Measurements from ENCODE around the gene CCDC106.

DNA sequence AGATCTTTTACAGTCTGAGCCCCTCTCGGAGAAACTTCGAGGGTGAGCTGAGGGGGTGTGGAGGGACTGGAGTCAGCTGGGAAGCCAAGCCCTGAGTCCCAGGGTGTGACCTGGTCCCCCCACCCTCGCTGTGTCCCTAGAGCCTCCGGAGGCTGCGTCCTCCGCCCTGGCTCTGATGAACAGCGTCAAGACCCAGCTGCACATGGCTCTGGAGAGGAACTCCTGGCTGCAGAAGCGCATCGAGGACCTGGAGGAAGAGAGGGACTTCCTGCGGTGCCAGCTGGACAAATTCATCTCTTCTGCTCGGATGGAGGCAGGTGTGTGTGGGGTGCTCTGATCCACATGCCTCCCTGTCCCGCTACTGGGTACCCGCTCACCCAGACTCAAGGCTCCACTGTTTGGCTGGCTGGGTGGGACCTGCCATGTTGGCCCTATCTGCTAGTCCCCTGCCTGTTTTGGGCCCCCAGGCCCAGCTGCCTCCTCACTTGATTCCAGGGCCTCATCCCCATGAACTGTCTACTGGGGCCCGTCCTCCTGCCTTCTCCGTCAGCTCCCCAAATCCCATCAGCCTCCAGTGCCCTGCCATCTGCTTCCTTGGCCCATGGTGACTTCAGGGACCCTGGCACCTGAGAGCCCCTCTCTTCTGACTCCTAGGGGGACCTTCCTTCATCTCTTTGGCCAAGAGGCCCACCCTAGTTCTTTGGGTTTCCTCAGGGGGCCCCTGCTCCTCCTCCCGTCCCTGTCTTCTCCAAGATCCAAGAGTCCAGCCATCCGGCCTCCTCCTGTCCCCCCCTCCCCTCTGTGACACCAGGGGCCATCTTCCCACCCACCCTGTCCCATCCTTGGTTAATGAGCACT lies 1.5 kb downstream of the CCDC106 start:
- TF ChIP-seq, protein P1, sequence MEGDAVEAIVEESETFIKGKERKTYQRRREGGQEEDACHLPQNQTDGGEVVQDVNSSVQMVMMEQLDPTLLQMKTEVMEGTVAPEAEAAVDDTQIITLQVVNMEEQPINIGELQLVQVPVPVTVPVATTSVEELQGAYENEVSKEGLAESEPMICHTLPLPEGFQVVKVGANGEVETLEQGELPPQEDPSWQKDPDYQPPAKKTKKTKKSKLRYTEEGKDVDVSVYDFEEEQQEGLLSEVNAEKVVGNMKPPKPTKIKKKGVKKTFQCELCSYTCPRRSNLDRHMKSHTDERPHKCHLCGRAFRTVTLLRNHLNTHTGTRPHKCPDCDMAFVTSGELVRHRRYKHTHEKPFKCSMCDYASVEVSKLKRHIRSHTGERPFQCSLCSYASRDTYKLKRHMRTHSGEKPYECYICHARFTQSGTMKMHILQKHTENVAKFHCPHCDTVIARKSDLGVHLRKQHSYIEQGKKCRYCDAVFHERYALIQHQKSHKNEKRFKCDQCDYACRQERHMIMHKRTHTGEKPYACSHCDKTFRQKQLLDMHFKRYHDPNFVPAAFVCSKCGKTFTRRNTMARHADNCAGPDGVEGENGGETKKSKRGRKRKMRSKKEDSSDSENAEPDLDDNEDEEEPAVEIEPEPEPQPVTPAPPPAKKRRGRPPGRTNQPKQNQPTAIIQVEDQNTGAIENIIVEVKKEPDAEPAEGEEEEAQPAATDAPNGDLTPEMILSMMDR (IDR thresholded peaks at IDR 0.05), result no peak
- TF ChIP-seq POLR2A (IDR thresholded peaks at IDR 0.05), result no peak

Data from adrenal gland (tissue), 5 donors.